GM23338 (cell line): Measurements from ENCODE around the gene CCDC157. TPM values are rescaled to one million over a fixed set of nuclear protein-coding genes. Genes with fewer than 3 reads are reported as not detected.
A peak's percentile ranks its signal among the peaks of the same experiment; 100 is the strongest.

Experiments
- ATAC-seq: fragments of 200-7000 bp; cut with Tn5 transposase; 3 replicates; pipeline ENCODE4 v1.9.1; 2020
- DNase-seq: peaks from one replicate; pipeline ENCODE4 v3.0.0-alpha.2; 2015; ENCODE audit warnings: low spot score
- H2AFZ ChIP-seq: fragments of 200-600 bp; sonication (generic); 2 replicates; pipeline ENCODE4 v1.8.0; 2016; ENCODE audit warnings: antibody characterized with exemption, mild to moderate bottlenecking, moderate library complexity
- H3F3A ChIP-seq: fragments of 200-600 bp; sonication (generic); replicated peaks from 2 replicates; pipeline ENCODE4 v1.8.0; 2017; ENCODE audit warnings: antibody characterized with exemption, mixed run types, low read depth
- H3K27ac ChIP-seq: fragments of 200-600 bp; sonication (generic); 2 replicates; pipeline ENCODE4 v1.6.1; 2016; ENCODE audit warnings: low read depth
- H3K27me3 ChIP-seq: fragments of 200-600 bp; sonication (generic); 2 replicates; pipeline ENCODE4 v1.8.0; 2016; ENCODE audit warnings: mild to moderate bottlenecking, mixed run types, moderate library complexity; ENCODE audit not compliant: insufficient read depth
- H3K36me3 ChIP-seq: fragments of 200-600 bp; sonication (generic); 2 replicates; pipeline ENCODE4 v1.8.0; 2016; ENCODE audit warnings: mild to moderate bottlenecking; ENCODE audit not compliant: insufficient read depth
- H3K4me1 ChIP-seq: fragments of 200-600 bp; sonication (generic); 2 replicates; pipeline ENCODE4 v1.8.0; 2016; ENCODE audit warnings: mild to moderate bottlenecking, moderate library complexity; ENCODE audit not compliant: insufficient read depth
- H3K4me2 ChIP-seq: fragments of 200-600 bp; sonication (generic); 2 replicates; pipeline ENCODE4 v1.7.1; 2017; ENCODE audit warnings: mixed run types
- H3K4me3 ChIP-seq: fragments of 200-600 bp; sonication (generic); 2 replicates; pipeline ENCODE4 v1.6.1; 2016; ENCODE audit warnings: mixed run types
- H3K79me2 ChIP-seq: fragments of 200-600 bp; sonication (generic); replicated peaks from 2 replicates; pipeline ENCODE4 v1.8.0; 2017; ENCODE audit warnings: mild to moderate bottlenecking; ENCODE audit not compliant: insufficient read depth
- H3K9me2 ChIP-seq: fragments of 200-600 bp; sonication (generic); 2 replicates; pipeline ENCODE4 v1.8.0; 2017; ENCODE audit not compliant: insufficient read depth
- H4K20me1 ChIP-seq: fragments of 200-600 bp; sonication (generic); replicated peaks from 2 replicates; pipeline ENCODE4 v1.8.0; 2017; ENCODE audit warnings: mild to moderate bottlenecking; ENCODE audit not compliant: insufficient read depth
- H3K27ac Mint-ChIP-seq: 2 replicates; pipeline ENCODE4 v1.8.0; 2020; ENCODE audit warnings: inconsistent platforms, mild to moderate bottlenecking, moderate library complexity, mixed read lengths
- H3K27me3 Mint-ChIP-seq: 3 replicates; pipeline ENCODE4 v1.8.0; 2022; ENCODE audit warnings: low read depth, mild to moderate bottlenecking, moderate library complexity, mixed read lengths, inconsistent platforms; ENCODE audit not compliant: insufficient read depth, poor library complexity
- H3K36me3 Mint-ChIP-seq: 3 replicates; pipeline ENCODE4 v1.8.0; 2021; ENCODE audit warnings: low read depth, mild to moderate bottlenecking, inconsistent platforms, moderate library complexity, mixed read lengths
- H3K4me1 Mint-ChIP-seq: 3 replicates; pipeline ENCODE4 v1.8.0; 2020; ENCODE audit warnings: mild to moderate bottlenecking, inconsistent platforms, mixed read lengths
- H3K4me3 Mint-ChIP-seq: 3 replicates; pipeline ENCODE4 v1.8.0; 2021; ENCODE audit warnings: moderate library complexity, mild to moderate bottlenecking, inconsistent platforms, mixed read lengths
- H3K9me3 Mint-ChIP-seq: 3 replicates; pipeline ENCODE4 v1.8.0; 2020; ENCODE audit warnings: moderate library complexity, mild to moderate bottlenecking, inconsistent platforms, mixed read lengths
- CTCF ChIP-seq, 2 experiments: fragments of 200-600 bp in 1 of 2; sonication (generic) in 1 of 2; conservative IDR thresholded peaks; 2 replicates each; pipeline versions ENCODE4 v1.5.1 to v1.6.1; 2016 to 2017; ENCODE audit warnings: antibody characterized with exemption in 2 of 2, low read depth in 2 of 2, mild to moderate bottlenecking in 2 of 2, moderate library complexity in 1 of 2
- ETS1 ChIP-seq: IDR thresholded peaks from 2 replicates; pipeline ENCODE4 v1.6.1; 2016; ENCODE audit warnings: antibody characterized with exemption
- EZH2phosphoT487 ChIP-seq: fragments of 200-600 bp; sonication (generic); IDR thresholded peaks from one replicate; pipeline ENCODE4 v1.8.1; 2018; ENCODE audit warnings: antibody characterized with exemption; ENCODE audit not compliant: unreplicated experiment
- NANOG ChIP-seq: IDR thresholded peaks from 2 replicates; pipeline ENCODE4 v1.6.1; 2016; ENCODE audit warnings: antibody characterized with exemption, borderline replicate concordance
- STAT1 ChIP-seq: IDR thresholded peaks from one replicate; pipeline ENCODE4 v1.6.1; 2016; ENCODE audit warnings: antibody characterized with exemption; ENCODE audit not compliant: unreplicated experiment
- ZNF114 ChIP-seq: fragments of 250-450 bp; sonication (Bioruptor Pico); IDR thresholded peaks from 2 replicates; pipeline ENCODE4 v1.5.0; 2020; ENCODE audit warnings: mild to moderate bottlenecking, moderate library complexity
- ZNF331 ChIP-seq: fragments of 250-450 bp; sonication (Bioruptor Pico); IDR thresholded peaks from 2 replicates; pipeline ENCODE4 v1.5.0; 2020; ENCODE audit warnings: low read depth, mild to moderate bottlenecking, moderate library complexity
- polyA plus RNA-seq: library from polyadenylated mRNA; unstranded; fragments of >200 nt; fragmentation: Nextera tagmentation; extraction: Ambion mirVana; gene quantifications from 2 replicates; pipeline ENCODE4 v1.2.1, GENCODE V29; 2016
- total RNA-seq: library from RNA; depleted of rRNA; stranded (reverse); fragments of >200 nt; shearing (Covaris generic); gene quantifications from 2 replicates; pipeline ENCODE4 v1.2.3, GENCODE V29; 2014
- TF ChIP-seq, protein P1 (sequence below): IDR thresholded peaks from one replicate; pipeline ENCODE4 v1.6.1; 2018; ENCODE audit warnings: antibody characterized with exemption; ENCODE audit not compliant: unreplicated experiment
- TF ChIP-seq, protein P2 (sequence below): fragments of 250-450 bp; sonication (Bioruptor Pico); IDR thresholded peaks from 2 replicates; pipeline ENCODE4 v1.5.0; 2020; ENCODE audit warnings: mild to moderate bottlenecking, moderate library complexity

The CCDC157 gene
- total and polyA plus RNA-seq, 2 experiments from 2014 or later = 3.8 to 7.9 TPM

DNA sequence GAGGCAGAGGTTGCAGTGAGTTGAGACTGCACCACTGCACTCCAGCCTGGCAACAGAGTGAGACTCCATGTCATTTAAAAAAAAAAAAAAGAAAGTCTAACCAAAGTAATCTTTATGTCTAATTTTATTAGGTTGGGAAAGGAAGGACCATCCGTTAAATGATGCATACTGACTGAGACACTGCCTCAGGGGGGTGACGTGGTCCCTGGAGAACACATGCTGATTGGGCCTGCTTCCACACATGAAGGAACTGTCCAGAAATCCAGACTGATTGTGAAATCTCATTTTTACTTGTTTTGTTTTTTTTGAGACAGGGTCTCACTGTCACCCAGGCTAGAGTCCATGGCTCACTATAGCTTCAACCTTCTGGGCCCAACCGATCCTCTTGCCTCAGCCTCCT, 5.6 kb upstream of the CCDC157 start (continued):
- TF ChIP-seq CTCF (conservative IDR thresholded peaks at IDR 0.05; ENCODE audit: low read depth in 2 of 2) = no peak

DNA sequence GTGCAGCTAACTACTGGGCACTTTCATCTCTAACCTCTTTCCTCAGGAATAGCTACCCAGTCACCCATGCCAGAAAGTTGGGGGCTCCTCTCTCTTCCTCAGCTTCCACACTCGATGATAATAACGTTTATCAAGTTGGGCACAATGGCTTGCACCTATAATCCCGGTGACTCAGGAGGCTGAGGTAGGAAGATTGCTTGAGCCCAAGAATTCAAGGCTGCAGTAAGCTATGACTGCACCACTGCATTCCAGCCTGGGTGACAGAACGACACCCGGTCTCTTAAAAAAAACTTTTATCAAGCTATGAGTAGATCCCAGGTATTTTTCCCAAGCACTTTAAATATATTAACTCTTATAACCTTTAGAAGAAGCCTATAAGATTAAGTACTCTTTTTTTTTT, 2.2 kb upstream of the CCDC157 start:
- H4K20me1 ChIP-seq = peaks cover 30% of the 10 kb centered on the region
- Mint-ChIP-seq H3K4me3 (no peak overlapping the region), H3K9me3 (no peaks in the 10 kb centered on the region), H3K27ac (no peak overlapping the region), H3K4me1 (peaks cover 17% of the 10 kb centered on the region), H3K36me3 (peaks cover 42% of the 10 kb centered on the region), H3K27me3 (peaks cover 2% of the 10 kb centered on the region)
- peak overlapping the region; percentile 96; the same call in 1 of the 2 replicates for H3K4me3 ChIP-seq
- no peaks in the 10 kb centered on the region for H3K9me2 ChIP-seq
- 0 out of 2 replicates have a peak, but pooled peaks cover 8% of the 10 kb centered on the region for H3F3A ChIP-seq
- DNase-seq (no peak), ATAC-seq (no peak)
- H3K36me3 ChIP-seq = peaks cover 21% of the 10 kb centered on the region
- peaks cover 62% of the 10 kb centered on the region for H3K79me2 ChIP-seq
- H3K27me3 ChIP-seq = no peaks in the 10 kb centered on the region
- peaks cover 16% of the 10 kb centered on the region; the same call in 1 of the 2 replicates for H3K4me1 ChIP-seq
- TF ChIP-seq, protein P1, sequence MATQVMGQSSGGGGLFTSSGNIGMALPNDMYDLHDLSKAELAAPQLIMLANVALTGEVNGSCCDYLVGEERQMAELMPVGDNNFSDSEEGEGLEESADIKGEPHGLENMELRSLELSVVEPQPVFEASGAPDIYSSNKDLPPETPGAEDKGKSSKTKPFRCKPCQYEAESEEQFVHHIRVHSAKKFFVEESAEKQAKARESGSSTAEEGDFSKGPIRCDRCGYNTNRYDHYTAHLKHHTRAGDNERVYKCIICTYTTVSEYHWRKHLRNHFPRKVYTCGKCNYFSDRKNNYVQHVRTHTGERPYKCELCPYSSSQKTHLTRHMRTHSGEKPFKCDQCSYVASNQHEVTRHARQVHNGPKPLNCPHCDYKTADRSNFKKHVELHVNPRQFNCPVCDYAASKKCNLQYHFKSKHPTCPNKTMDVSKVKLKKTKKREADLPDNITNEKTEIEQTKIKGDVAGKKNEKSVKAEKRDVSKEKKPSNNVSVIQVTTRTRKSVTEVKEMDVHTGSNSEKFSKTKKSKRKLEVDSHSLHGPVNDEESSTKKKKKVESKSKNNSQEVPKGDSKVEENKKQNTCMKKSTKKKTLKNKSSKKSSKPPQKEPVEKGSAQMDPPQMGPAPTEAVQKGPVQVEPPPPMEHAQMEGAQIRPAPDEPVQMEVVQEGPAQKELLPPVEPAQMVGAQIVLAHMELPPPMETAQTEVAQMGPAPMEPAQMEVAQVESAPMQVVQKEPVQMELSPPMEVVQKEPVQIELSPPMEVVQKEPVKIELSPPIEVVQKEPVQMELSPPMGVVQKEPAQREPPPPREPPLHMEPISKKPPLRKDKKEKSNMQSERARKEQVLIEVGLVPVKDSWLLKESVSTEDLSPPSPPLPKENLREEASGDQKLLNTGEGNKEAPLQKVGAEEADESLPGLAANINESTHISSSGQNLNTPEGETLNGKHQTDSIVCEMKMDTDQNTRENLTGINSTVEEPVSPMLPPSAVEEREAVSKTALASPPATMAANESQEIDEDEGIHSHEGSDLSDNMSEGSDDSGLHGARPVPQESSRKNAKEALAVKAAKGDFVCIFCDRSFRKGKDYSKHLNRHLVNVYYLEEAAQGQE = no peak
- TF ChIP-seq STAT1 = no peak
- no peak for TF ChIP-seq CTCF (conservative IDR thresholded peaks at IDR 0.05; ENCODE audit: low read depth in 2 of 2)
- TF ChIP-seq EZH2phosphoT487 = no peak
- no peak for TF ChIP-seq ZNF331 (CRISPR knock-in tag)
- no peak for TF ChIP-seq ETS1
- TF ChIP-seq, protein P2, sequence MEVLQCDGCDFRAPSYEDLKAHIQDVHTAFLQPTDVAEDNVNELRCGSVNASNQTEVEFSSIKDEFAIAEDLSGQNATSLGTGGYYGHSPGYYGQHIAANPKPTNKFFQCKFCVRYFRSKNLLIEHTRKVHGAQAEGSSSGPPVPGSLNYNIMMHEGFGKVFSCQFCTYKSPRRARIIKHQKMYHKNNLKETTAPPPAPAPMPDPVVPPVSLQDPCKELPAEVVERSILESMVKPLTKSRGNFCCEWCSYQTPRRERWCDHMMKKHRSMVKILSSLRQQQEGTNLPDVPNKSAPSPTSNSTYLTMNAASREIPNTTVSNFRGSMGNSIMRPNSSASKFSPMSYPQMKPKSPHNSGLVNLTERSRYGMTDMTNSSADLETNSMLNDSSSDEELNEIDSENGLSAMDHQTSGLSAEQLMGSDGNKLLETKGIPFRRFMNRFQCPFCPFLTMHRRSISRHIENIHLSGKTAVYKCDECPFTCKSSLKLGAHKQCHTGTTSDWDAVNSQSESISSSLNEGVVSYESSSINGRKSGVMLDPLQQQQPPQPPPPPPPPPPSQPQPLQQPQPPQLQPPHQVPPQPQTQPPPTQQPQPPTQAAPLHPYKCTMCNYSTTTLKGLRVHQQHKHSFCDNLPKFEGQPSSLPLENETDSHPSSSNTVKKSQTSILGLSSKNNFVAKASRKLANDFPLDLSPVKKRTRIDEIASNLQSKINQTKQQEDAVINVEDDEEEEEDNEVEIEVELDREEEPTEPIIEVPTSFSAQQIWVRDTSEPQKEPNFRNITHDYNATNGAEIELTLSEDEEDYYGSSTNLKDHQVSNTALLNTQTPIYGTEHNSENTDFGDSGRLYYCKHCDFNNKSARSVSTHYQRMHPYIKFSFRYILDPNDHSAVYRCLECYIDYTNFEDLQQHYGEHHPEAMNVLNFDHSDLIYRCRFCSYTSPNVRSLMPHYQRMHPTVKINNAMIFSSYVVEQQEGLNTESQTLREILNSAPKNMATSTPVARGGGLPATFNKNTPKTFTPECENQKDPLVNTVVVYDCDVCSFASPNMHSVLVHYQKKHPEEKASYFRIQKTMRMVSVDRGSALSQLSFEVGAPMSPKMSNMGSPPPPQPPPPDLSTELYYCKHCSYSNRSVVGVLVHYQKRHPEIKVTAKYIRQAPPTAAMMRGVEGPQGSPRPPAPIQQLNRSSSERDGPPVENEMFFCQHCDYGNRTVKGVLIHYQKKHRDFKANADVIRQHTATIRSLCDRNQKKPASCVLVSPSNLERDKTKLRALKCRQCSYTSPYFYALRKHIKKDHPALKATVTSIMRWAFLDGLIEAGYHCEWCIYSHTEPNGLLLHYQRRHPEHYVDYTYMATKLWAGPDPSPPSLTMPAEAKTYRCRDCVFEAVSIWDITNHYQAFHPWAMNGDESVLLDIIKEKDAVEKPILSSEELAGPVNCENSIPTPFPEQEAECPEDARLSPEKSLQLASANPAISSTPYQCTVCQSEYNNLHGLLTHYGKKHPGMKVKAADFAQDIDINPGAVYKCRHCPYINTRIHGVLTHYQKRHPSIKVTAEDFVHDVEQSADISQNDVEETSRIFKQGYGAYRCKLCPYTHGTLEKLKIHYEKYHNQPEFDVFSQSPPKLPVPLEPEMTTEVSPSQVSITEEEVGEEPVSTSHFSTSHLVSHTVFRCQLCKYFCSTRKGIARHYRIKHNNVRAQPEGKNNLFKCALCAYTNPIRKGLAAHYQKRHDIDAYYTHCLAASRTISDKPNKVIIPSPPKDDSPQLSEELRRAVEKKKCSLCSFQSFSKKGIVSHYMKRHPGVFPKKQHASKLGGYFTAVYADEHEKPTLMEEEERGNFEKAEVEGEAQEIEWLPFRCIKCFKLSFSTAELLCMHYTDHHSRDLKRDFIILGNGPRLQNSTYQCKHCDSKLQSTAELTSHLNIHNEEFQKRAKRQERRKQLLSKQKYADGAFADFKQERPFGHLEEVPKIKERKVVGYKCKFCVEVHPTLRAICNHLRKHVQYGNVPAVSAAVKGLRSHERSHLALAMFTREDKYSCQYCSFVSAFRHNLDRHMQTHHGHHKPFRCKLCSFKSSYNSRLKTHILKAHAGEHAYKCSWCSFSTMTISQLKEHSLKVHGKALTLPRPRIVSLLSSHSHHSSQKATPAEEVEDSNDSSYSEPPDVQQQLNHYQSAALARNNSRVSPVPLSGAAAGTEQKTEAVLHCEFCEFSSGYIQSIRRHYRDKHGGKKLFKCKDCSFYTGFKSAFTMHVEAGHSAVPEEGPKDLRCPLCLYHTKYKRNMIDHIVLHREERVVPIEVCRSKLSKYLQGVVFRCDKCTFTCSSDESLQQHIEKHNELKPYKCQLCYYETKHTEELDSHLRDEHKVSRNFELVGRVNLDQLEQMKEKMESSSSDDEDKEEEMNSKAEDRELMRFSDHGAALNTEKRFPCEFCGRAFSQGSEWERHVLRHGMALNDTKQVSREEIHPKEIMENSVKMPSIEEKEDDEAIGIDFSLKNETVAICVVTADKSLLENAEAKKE (CRISPR knock-in tag) = no peak
- no peak for TF ChIP-seq ZNF114 (CRISPR knock-in tag)
- no peak for TF ChIP-seq NANOG
- no peak overlapping the region for H2AFZ ChIP-seq
- peak overlapping the region; percentile 90; the same call in 1 of the 2 replicates for H3K4me2 ChIP-seq
- 0 out of 2 replicates have a peak overlapping the region, but pooled peaks have one; percentile 63 for H3K27ac ChIP-seq
